Measurements from ENCODE around the gene PDE6A. TPM values are rescaled to one million over a fixed set of nuclear protein-coding genes. Genes with fewer than 3 reads are reported as not detected.

The PDE6A gene
- total and polyA plus RNA-seq, 2 of the 8 experiments (the other 6 are each of a cell fraction or from before 2014, with no cell fraction given), result not detected

- no peaks in the 10 kb centered on the region for H3K9me3 ChIP-seq (ENCODE audit: insufficient read depth in 2 of 2, low read depth in 1 of 2, low read length in 1 of 2)
- no peak overlapping the region for H2BK5ac ChIP-seq (ENCODE audit: low read depth, low read length)
- ChIA-PET POLR2A (ENCODE audit: partially characterized antibody) (no interaction called here), CTCF (ENCODE audit: partially characterized antibody) (no interaction called here)
- H3K56ac ChIP-seq (replicated peaks; ENCODE audit: insufficient read length, low read depth, low read length), result no peak overlapping the region
- no peaks in the 10 kb centered on the region for H3K27me3 ChIP-seq (replicated peaks in 1 of 4; ENCODE audit: control insufficient read depth in 3 of 4, extremely low read depth in 1 of 4, insufficient read depth in 3 of 4, low read length in 3 of 4)
- DNase-seq (ENCODE audit: low read depth in 1 of 2, low spot score in 2 of 2) (no peak), FAIRE-seq (no peak)
- 90% methylated on average over 4 of the region's 4 CpGs; no CpG with 5 or more reads in 1 of the 2 experiments for WGBS, 2 experiments (ENCODE audit: extremely low coverage in 1 of 2, insufficient coverage in 1 of 2, insufficient read length in 1 of 2, insufficient replicate concordance in 2 of 2, low coverage in 1 of 2, low lambda C conversion rate in 2 of 2, missing lambda C conversion rate in 1 of 2)
- TF ChIP-seq TCF12 (IDR thresholded peaks at IDR 0.05; ENCODE audit: low read depth, low read length), result no peak
- no peak for TF ChIP-seq EZH2 (IDR thresholded peaks at IDR 0.05; ENCODE audit: low read depth, low read length, severe bottlenecking)
- no peak for TF ChIP-seq POU5F1 (IDR thresholded peaks at IDR 0.05; ENCODE audit: low read depth, low read length)
- TF ChIP-seq SIX5 (IDR thresholded peaks at IDR 0.05; ENCODE audit: low read depth, low read length), result no peak
- no peak overlapping the region for H2AK5ac ChIP-seq (ENCODE audit: low read depth, low read length)
- H3K4me2 ChIP-seq (ENCODE audit: insufficient read depth in 1 of 2, low read depth in 2 of 2, low read length in 2 of 2), result no peak overlapping the region
- no peak overlapping the region for H3K18ac ChIP-seq (ENCODE audit: extremely low read depth, low read length)
- no peak overlapping the region for H3K27ac ChIP-seq (ENCODE audit: low read depth, low read length)
- H3K4me1 ChIP-seq (replicated peaks in 1 of 4; ENCODE audit: control insufficient read depth in 3 of 4, insufficient read depth in 4 of 4, low read length in 3 of 4), result no peaks in the 10 kb centered on the region
- H4K20me1 ChIP-seq (replicated peaks in 1 of 2; ENCODE audit: control insufficient read depth in 1 of 2, insufficient read depth in 2 of 2, low read length in 2 of 2), result no peaks in the 10 kb centered on the region
- no peak overlapping the region for H4K5ac ChIP-seq (ENCODE audit: insufficient read length, low read depth, low read length)
- no peaks in the 10 kb centered on the region for H3K79me1 ChIP-seq (ENCODE audit: low read depth, low read length)
- H3K36me3 ChIP-seq (ENCODE audit: control insufficient read depth in 2 of 4, insufficient read depth in 4 of 4, low read length in 3 of 4), result no peaks in the 10 kb centered on the region
- H2BK12ac ChIP-seq (ENCODE audit: low read depth, low read length), result no peak overlapping the region
- H3K23me2 ChIP-seq (ENCODE audit: low read depth, low read length), result no peaks in the 10 kb centered on the region
- H4K91ac ChIP-seq (replicated peaks; ENCODE audit: insufficient read length, low read length), result no peak overlapping the region
- H3K79me2 ChIP-seq (ENCODE audit: control insufficient read depth in 1 of 2, insufficient read depth in 2 of 2, low read length in 2 of 2), result no peaks in the 10 kb centered on the region
- H2BK120ac ChIP-seq (replicated peaks; ENCODE audit: low read depth, low read length), result no peak overlapping the region
- H2BK15ac ChIP-seq (ENCODE audit: low read length), result no peak overlapping the region
- no peak overlapping the region for H4K8ac ChIP-seq (ENCODE audit: extremely low read depth, insufficient read depth, low read length)
- H3K9ac ChIP-seq (replicated peaks in 1 of 4; ENCODE audit: extremely low read depth in 1 of 4, low read depth in 3 of 4, low read length in 3 of 4), result no peak overlapping the region
- H3K4me3 ChIP-seq (ENCODE audit: extremely low read depth in 1 of 4, insufficient read depth in 2 of 4, low read depth in 3 of 4, low read length in 4 of 4), result no peak overlapping the region
- H3K4ac ChIP-seq (replicated peaks; ENCODE audit: insufficient read length, low read depth, low read length), result no peak overlapping the region
- H2AFZ ChIP-seq (ENCODE audit: low read length), result no peak overlapping the region
- H3K14ac ChIP-seq (ENCODE audit: insufficient read length), result no peak overlapping the region
- no peak overlapping the region for H3K23ac ChIP-seq (ENCODE audit: insufficient read length)
- H2BK20ac ChIP-seq (ENCODE audit: low read length), result no peak overlapping the region
Measured at GRCh38 chr5:149881874-149882273, 62.7 kb downstream of the PDE6A start.
